Measurements from ENCODE around the gene LGR6. TPM values are rescaled to one million over a fixed set of nuclear protein-coding genes. Genes with fewer than 3 reads are reported as not detected.
A peak's percentile ranks its signal among the peaks of the same experiment; 100 is the strongest.
"Not testable (repeated sequence)": the region's sequence is repeated elsewhere in the genome, so short reads cannot be mapped to it uniquely, and the experiment has no call there.

The LGR6 gene
- 0.24 and 0.41 TPM in 2 replicates for total RNA-seq (2014; rRNA removed; shearing (Covaris generic))

GRCh38 chr1:202193614-202194327 is at the start of gene LGR6:
LGR6 (plus strand) TSS chr1:202193799; CDS start chr1:202193990, 191 bp downstream.
- no peaks in the 10 kb centered on the region for H3K36me3 ChIP-seq (replicated peaks; ENCODE audit: control insufficient read depth, insufficient read depth, low read length)
- peaks cover 32% of the 10 kb centered on the region for H3K27me3 ChIP-seq (ENCODE audit: control insufficient read depth, insufficient read depth, low read length)
- peak within 1 kb of the TSS; percentile 28 for H3K4me3 ChIP-seq (ENCODE audit: insufficient read depth, low read depth, low read length)
- DNase-seq: peak; percentile 86

- H3K27me3 ChIP-seq (ENCODE audit: control insufficient read depth, insufficient read depth, low read length): peaks cover 8% of the 10 kb centered on the region
- peaks cover 2% of the 10 kb centered on the region; the same call in 1 of the 2 replicates for H3K36me3 ChIP-seq (replicated peaks; ENCODE audit: control insufficient read depth, insufficient read depth, low read length)
- peak; percentile 94 for DNase-seq
- H3K4me3 ChIP-seq (ENCODE audit: insufficient read depth, low read depth, low read length): peak within 1 kb of the TSS; percentile 91
These were observed 49.1 kb upstream of the LGR6 start, which contains the start of gene ARL8A for GRCh38 chr1:202144402-202145067. ARL8A (minus strand) TSS chr1:202144737; CDS start chr1:202144572, 165 bp downstream.

- peak; percentile 58 for DNase-seq
- peaks cover 2% of the 10 kb centered on the region; the same call in 1 of the 2 replicates for H3K36me3 ChIP-seq (replicated peaks; ENCODE audit: control insufficient read depth, insufficient read depth, low read length)
- H3K27me3 ChIP-seq (ENCODE audit: control insufficient read depth, insufficient read depth, low read length): peaks cover 8% of the 10 kb centered on the region
These were observed 48.4 kb upstream of the LGR6 start for GRCh38 chr1:202145068-202145743.

GRCh38 chr1:202145744-202146140 is 47.9 kb upstream of the LGR6 start:
- H3K4me3 ChIP-seq (ENCODE audit: insufficient read depth, low read depth, low read length); H3K36me3 ChIP-seq (replicated peaks; ENCODE audit: control insufficient read depth, insufficient read depth, low read length); DNase-seq; H3K27me3 ChIP-seq (ENCODE audit: control insufficient read depth, insufficient read depth, low read length): not testable (repeated sequence)

More at GRCh38 chr1:202145068-202145743, 48.4 kb upstream of the LGR6 start:
- H3K4me3 ChIP-seq (ENCODE audit: insufficient read depth, low read depth, low read length): peak overlapping the region; percentile 91

- no peak for DNase-seq
- peaks cover 2% of the 10 kb centered on the region; the same call in 1 of the 2 replicates for H3K36me3 ChIP-seq (replicated peaks; ENCODE audit: control insufficient read depth, insufficient read depth, low read length)
- peaks cover 8% of the 10 kb centered on the region for H3K27me3 ChIP-seq (ENCODE audit: control insufficient read depth, insufficient read depth, low read length)
- H3K4me3 ChIP-seq (ENCODE audit: insufficient read depth, low read depth, low read length): no peak overlapping the region
These were observed 47.3 kb upstream of the LGR6 start for GRCh38 chr1:202146279-202146678.

GRCh38 chr1:202146993-202147392 is 46.6 kb upstream of the LGR6 start:
- DNase-seq: no peak
- no peak overlapping the region for H3K4me3 ChIP-seq (ENCODE audit: insufficient read depth, low read depth, low read length)
- H3K27me3 ChIP-seq (ENCODE audit: control insufficient read depth, insufficient read depth, low read length): peaks cover 8% of the 10 kb centered on the region
- H3K36me3 ChIP-seq (replicated peaks; ENCODE audit: control insufficient read depth, insufficient read depth, low read length): peaks cover 2% of the 10 kb centered on the region; the same call in 1 of the 2 replicates

- DNase-seq: no peak
- Histone ChIP-seq H3K27me3 (ENCODE audit: control insufficient read depth, insufficient read depth, low read length) (peaks cover 8% of the 10 kb centered on the region), H3K4me3 (ENCODE audit: insufficient read depth, low read depth, low read length) (no peak overlapping the region), H3K36me3 (replicated peaks; ENCODE audit: control insufficient read depth, insufficient read depth, low read length) (no peaks in the 10 kb centered on the region)
These were observed 45.2 kb upstream of the LGR6 start for GRCh38 chr1:202148391-202148790.

- Histone ChIP-seq H3K36me3 (replicated peaks; ENCODE audit: control insufficient read depth, insufficient read depth, low read length) (no peaks in the 10 kb centered on the region), H3K27me3 (ENCODE audit: control insufficient read depth, insufficient read depth, low read length) (peaks cover 8% of the 10 kb centered on the region), H3K4me3 (ENCODE audit: insufficient read depth, low read depth, low read length) (no peak overlapping the region)
- no peak for DNase-seq
These were observed 44.0 kb upstream of the LGR6 start for GRCh38 chr1:202149566-202149965.

GRCh38 chr1:202150187-202150586 is 43.4 kb upstream of the LGR6 start:
- DNase-seq: no peak
- H3K4me3 ChIP-seq (ENCODE audit: insufficient read depth, low read depth, low read length): no peak overlapping the region
- no peaks in the 10 kb centered on the region for H3K36me3 ChIP-seq (replicated peaks; ENCODE audit: control insufficient read depth, insufficient read depth, low read length)
- peaks cover 5% of the 10 kb centered on the region for H3K27me3 ChIP-seq (ENCODE audit: control insufficient read depth, insufficient read depth, low read length)

GRCh38 chr1:202150602-202151001 is 43.0 kb upstream of the LGR6 start:
- no peak for DNase-seq
- Histone ChIP-seq H3K27me3 (ENCODE audit: control insufficient read depth, insufficient read depth, low read length) (peaks cover 1% of the 10 kb centered on the region; the same call in 1 of the 2 replicates), H3K4me3 (ENCODE audit: insufficient read depth, low read depth, low read length) (no peak overlapping the region), H3K36me3 (replicated peaks; ENCODE audit: control insufficient read depth, insufficient read depth, low read length) (no peaks in the 10 kb centered on the region)

GRCh38 chr1:202151045-202151444 is 42.6 kb upstream of the LGR6 start:
- DNase-seq: no peak
- peaks cover 1% of the 10 kb centered on the region; the same call in 1 of the 2 replicates for H3K27me3 ChIP-seq (ENCODE audit: control insufficient read depth, insufficient read depth, low read length)
- no peak overlapping the region for H3K4me3 ChIP-seq (ENCODE audit: insufficient read depth, low read depth, low read length)
- H3K36me3 ChIP-seq (replicated peaks; ENCODE audit: control insufficient read depth, insufficient read depth, low read length): no peaks in the 10 kb centered on the region

GRCh38 chr1:202152399-202152798 is 41.2 kb upstream of the LGR6 start:
- DNase-seq: peak; percentile 60
- H3K27me3 ChIP-seq (ENCODE audit: control insufficient read depth, insufficient read depth, low read length): no peaks in the 10 kb centered on the region; the same call in 1 of the 2 replicates
- no peak overlapping the region for H3K4me3 ChIP-seq (ENCODE audit: insufficient read depth, low read depth, low read length)
- H3K36me3 ChIP-seq (replicated peaks; ENCODE audit: control insufficient read depth, insufficient read depth, low read length): no peaks in the 10 kb centered on the region

- no peak for DNase-seq
- no peak overlapping the region for H3K4me3 ChIP-seq (ENCODE audit: insufficient read depth, low read depth, low read length)
- H3K27me3 ChIP-seq (ENCODE audit: control insufficient read depth, insufficient read depth, low read length): no peaks in the 10 kb centered on the region; the same call in 1 of the 2 replicates
- no peaks in the 10 kb centered on the region for H3K36me3 ChIP-seq (replicated peaks; ENCODE audit: control insufficient read depth, insufficient read depth, low read length)
These were observed 40.3 kb upstream of the LGR6 start for GRCh38 chr1:202153284-202153683.

- DNase-seq: no peak
- no peaks in the 10 kb centered on the region; the same call in 1 of the 2 replicates for H3K27me3 ChIP-seq (ENCODE audit: control insufficient read depth, insufficient read depth, low read length)
- no peak overlapping the region for H3K4me3 ChIP-seq (ENCODE audit: insufficient read depth, low read depth, low read length)
- no peaks in the 10 kb centered on the region for H3K36me3 ChIP-seq (replicated peaks; ENCODE audit: control insufficient read depth, insufficient read depth, low read length)
These were observed 39.3 kb upstream of the LGR6 start for GRCh38 chr1:202154148-202154765.

Measured in H7 (cell line).